Activated CD8-positive, alpha-beta memory T cell treated with anti-CD3 and anti-CD28 coated beads for 48 hours (primary cell): ENCODE results near the gene ATP13A1.
A peak's percentile ranks its signal among the peaks of the same experiment; 100 is the strongest.
"Not testable (repeated sequence)": the region's sequence is repeated elsewhere in the genome, so short reads cannot be mapped to it uniquely, and the experiment has no call there.

Source experiments
- DNase-seq, 3 experiments: peaks; one replicate each; pipeline ENCODE4 v3.0.0-alpha.2; 2020; ENCODE audit warnings: low read depth in 2 of 3, low spot score in 2 of 3

ATP13A1 gene

DNA sequence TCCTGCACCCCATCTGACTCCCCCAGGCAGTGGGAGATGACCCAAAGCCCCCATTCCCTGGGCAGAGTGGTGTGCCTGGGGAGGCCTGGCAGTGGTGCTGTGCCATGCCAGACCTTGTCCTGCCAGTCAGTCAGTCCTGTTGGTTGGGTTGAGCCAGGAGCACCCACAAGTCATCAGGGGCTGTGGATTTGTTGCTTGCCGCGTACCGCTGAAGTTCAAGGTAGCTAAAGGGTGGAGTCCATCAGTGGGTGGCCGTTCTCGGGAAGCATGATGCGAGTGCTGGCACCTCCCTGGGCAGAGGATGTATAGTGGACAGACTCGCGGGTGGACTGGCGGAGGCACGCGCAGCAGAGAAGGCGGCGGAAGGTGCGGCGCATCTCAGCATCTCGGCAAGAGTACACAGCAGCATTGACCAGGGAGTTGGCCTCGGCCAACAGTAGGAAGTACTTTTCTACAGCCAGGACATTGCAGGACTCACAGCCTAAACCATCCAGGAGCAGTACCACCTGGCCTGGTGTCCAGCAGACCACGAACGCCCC is 39.4 kb downstream of the ATP13A1 start:
- DNase-seq = no peak

- no peak for DNase-seq
These were observed 40.1 kb downstream of the ATP13A1 start for GRCh38 chr19:19623383-19623782.

DNA sequence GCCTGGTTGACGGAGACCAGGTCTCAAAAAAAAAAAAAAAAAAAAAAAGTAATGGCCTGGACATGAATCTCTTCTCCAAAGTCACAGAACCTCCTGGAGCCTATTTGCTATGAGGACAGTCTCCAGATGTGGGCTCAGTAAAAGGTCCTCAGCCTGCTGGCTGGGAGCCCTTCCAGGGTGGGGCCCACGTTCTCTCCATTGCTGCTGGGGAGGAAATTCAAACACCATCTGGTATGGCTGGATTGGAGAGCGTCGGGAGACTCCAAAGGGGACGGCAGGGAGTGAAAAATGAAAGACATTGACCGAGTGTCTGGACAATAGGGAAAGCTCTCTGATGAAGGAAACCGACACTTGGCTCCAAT is 43.6 kb downstream of the ATP13A1 start:
- no peak for DNase-seq

GRCh38 chr19:19619181-19619848 is 44.2 kb downstream of the ATP13A1 start:
- no peak for DNase-seq

- DNase-seq = peak; percentile 96 to 97 (median 97)
These were observed 45.0 kb downstream of the ATP13A1 start, which contains the start of gene PBX4 for GRCh38 chr19:19618219-19619051. PBX4 (minus strand) TSS chr19:19618687; CDS start chr19:19618629, 58 bp downstream.

DNA sequence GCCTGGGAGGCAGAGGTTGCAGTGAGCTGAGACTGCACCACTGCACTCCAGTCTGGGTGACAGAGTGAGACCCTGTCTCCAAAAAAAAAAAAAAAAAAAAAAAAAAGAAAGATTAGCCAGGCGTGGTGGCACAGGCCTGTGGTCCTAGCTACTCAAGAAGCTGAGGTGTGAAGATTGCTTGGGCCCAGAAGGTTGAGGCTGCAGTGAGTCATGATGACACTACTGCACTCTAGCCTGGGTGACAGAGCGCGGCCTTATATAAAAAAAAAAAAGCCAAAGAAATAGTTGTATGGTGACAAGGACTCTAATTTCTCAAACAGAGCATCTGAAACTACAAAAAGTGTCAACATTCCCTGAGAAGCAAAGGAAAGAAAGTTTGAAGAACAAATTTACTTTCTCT is 48.4 kb downstream of the ATP13A1 start:
- DNase-seq = no peak

DNA sequence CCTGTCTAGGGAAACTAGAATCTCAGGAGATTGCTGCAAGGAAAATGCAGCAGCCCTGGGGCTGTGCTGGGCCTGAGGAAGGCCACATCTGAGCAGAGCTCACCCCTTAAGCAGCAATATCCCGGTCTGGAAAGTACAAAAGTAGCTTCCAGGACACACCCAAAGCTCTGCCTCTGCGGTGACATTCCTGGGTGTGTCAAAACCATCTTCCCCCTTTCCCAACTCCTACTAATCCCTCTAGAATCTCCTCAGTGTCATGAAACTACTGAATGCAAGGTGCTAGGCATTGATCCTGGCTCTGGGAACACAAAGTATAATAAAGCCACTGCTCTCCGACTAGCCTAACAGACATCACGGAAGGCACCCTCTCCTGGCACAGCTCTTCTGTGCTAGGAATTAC is 50.0 kb downstream of the ATP13A1 start:
- no peak for DNase-seq

DNA sequence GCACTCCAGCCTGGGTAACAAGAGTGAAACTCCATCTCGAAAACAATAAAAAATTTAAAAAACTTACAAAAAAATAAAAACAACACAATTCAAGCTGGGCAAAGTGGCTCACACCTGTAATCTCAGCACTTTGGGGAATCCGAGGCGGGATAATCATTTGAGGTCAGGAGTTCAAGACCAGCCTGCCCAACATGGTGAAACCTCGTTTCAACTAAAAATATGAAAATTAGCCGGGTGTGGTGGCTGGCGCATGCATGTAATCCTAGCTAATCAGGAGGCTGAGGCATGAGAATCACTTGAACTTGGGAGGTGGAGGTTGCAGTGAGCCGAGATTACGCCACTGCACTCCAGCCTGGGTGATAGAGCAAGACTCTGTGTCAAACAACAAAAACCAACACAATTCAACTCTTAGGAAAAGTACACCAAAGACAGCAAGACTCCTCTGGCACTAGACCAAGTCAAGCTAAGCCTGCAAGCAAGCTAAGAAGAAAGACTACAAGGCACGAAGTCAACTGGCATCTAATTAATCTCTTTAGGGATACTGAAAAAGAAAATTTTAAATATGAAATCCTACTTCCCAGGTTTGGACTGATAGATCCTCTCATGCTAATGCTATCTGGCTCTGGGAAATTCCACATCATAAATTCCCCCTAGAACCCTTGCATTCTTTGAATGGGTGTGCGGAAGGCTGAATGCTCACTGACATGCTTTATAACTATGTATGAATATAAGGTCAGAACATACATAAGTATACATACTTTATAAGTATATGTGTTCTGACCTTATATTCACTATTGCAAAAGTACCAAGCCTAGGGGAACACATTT is 52.9 kb downstream of the ATP13A1 start:
- no peak for DNase-seq

GRCh38 chr19:19606686-19607085 is 56.8 kb downstream of the ATP13A1 start:
- DNase-seq = not testable (repeated sequence)

- DNase-seq = no peak
These were observed 57.5 kb downstream of the ATP13A1 start for GRCh38 chr19:19606021-19606420.

DNA sequence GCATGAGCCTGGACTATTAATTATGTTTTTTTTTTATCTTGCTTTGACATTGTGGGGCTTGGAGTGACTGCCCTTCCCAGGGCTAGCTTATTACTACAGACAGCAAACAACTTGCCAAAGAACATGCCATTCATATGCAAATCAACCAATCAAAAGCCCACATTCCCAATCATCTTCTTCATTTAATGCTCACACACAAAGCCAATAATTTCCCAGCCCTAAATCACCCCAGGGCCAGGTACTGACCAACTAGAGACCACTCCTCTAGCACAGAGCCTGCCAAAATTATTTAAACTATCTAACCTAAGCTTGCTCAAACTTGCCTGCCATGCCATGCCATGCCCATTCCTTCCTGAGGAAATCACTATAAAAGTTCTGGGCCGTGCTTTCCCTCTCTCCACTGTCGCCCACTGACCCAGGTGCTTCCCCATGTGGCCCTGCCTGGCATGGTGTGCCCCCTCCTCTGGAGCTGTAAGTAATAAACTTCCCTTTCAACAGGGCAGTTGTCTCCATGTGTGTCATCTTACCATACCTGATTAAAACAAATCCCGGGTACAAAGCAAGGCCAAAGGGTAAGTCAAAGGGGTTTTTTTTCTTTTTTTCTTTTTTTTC is 60.7 kb downstream of the ATP13A1 start:
- no peak for DNase-seq

GRCh38 chr19:19602136-19602712 is 61.3 kb downstream of the ATP13A1 start:
- DNase-seq = no peak

DNA sequence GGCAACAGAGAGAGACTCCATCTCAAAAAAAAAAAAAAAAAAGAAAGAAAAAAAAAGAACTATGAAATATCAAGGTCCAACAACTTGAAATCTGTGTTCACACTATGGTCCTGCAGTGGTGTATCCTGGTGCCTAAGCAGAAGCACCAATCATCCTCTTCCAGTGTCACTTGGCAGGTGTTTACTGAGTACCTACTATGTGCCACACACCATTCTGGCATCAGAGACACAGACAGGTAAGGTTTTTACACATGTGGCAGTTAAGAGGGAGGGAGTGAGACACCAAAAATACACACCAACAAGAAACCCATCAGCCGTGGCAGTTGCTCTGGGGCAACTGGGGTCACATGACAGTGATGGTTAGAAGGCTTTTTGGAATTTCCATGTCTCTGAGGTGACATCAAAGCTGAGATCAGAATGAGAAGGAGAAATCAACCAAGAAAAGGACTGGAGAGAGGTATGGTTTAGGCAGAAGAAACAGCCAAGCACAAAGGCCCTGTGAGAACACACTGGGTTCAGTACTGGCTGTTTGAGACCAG is 62.6 kb downstream of the ATP13A1 start:
- DNase-seq = no peak

- not testable (repeated sequence) for DNase-seq
These were observed 64.6 kb downstream of the ATP13A1 start for GRCh38 chr19:19598728-19599451.

DNA sequence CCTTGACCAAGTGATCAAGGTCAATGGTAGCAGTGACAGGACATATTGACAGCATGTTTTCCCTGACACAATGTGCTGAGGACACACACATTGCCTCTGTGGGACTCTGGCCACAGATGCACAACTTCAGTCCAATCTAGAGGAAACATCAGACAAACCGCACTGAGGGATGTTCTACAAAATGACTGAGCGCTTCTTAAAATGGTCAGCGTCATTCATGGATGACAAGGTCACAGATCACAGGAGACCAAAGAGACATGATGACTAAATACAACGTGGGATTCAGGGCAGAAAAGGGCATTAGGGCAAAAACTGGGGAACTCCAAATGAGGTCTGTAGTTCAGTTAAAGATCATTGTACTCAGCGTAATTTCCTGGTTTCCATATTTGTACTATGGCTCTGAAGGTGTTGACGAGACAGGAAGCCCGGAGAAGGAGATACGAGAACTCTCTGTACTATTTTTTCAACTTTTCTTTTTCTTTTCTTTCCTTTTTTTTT is 65.6 kb downstream of the ATP13A1 start:
- DNase-seq = no peak
